Peyer's patch (tissue), 4 donors: Measurements from ENCODE around the gene SATB1.

Source experiments
- CTCF ChIP-seq, 6 experiments: fragments of 450-650 bp in 4 of 6; fragments of 200-600 bp in 2 of 6; sonication (generic) in 1 of 6; IDR thresholded peaks; one replicate each; pipeline ENCODE4 v1.5.1; 2017 to 2019; ENCODE audit warnings: antibody characterized with exemption in 6 of 6, mild to moderate bottlenecking in 3 of 6, moderate library complexity in 1 of 6
- POLR2A ChIP-seq, 2 donors: fragments of 450-650 bp; IDR thresholded peaks; one replicate each; pipeline ENCODE4 v1.5.1; 2017; ENCODE audit warnings: antibody characterized with exemption in 2 of 2, mild to moderate bottlenecking in 2 of 2, moderate library complexity in 2 of 2

DNA sequence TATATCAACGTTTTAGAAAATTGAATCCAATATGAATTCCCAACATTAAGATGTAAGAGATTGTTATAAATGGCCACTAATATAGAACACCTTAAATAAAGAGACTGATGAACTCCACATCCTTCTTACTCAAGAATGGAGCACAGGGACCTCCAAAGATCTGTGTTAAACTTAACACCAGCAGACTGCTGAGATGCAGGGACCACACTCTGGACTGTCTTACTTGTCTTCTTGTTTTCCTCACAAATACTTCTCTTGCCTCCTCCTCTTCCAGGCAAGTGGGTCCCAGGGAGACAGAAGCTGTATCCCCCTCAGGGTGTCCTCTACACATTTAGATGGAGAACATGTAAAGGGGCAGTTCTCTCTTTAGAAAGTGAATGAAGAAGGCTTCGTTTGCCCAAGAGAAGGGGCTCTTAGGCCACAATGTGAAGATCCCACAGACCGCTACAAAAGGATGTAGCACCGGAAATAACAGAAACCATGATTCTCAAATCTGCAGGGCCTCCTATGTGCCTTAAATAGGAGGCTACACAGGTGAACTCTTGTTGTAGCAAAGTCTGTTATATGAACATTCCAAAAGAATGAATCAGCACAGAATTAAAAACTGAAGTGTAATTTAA is 52.2 kb downstream of the SATB1 start:
- TF ChIP-seq CTCF (IDR thresholded peaks at IDR 0.05) (no peak), POLR2A (IDR thresholded peaks at IDR 0.05) (no peak)
